Neural progenitor cell (in vitro differentiated cells): ENCODE data around the gene EPHA5. TPM values are rescaled to one million over a fixed set of nuclear protein-coding genes. Genes with fewer than 3 reads are reported as not detected.

Source experiments
- DNase-seq: peaks from one replicate; pipeline ENCODE4 v3.0.0-alpha.2; 2016; ENCODE audit warnings: low spot score
- H2AFZ ChIP-seq: fragments of 200-600 bp; sonication (generic); replicated peaks from 2 replicates; pipeline ENCODE4 v1.6.1; 2016; ENCODE audit warnings: antibody characterized with exemption
- H3F3A ChIP-seq: fragments of 200-600 bp; sonication (generic); 2 replicates; pipeline ENCODE4 v1.6.1; 2016; ENCODE audit warnings: antibody characterized with exemption, low read depth
- H3K27ac ChIP-seq: fragments of 200-600 bp; sonication (generic); 2 replicates; pipeline ENCODE4 v1.5.1; 2016; ENCODE audit warnings: mild to moderate bottlenecking
- H3K27me3 ChIP-seq: fragments of 200-600 bp; sonication (generic); 2 replicates; pipeline ENCODE4 v1.6.1; 2016; ENCODE audit warnings: mild to moderate bottlenecking, moderate library complexity
- H3K36me3 ChIP-seq: fragments of 200-600 bp; sonication (generic); 2 replicates; pipeline ENCODE4 v1.5.1; 2016
- H3K4me1 ChIP-seq: fragments of 200-600 bp; sonication (generic); 2 replicates; pipeline ENCODE4 v1.6.1; 2016; ENCODE audit warnings: mixed run types
- H3K4me2 ChIP-seq: fragments of 200-600 bp; sonication (generic); 2 replicates; pipeline ENCODE4 v1.6.1; 2016
- H3K4me3 ChIP-seq: fragments of 200-600 bp; sonication (generic); 2 replicates; pipeline ENCODE4 v1.5.1; 2016
- H3K79me2 ChIP-seq: fragments of 200-600 bp; sonication (generic); 2 replicates; pipeline ENCODE4 v1.6.1; 2016; ENCODE audit warnings: low read depth
- H3K9ac ChIP-seq: fragments of 200-600 bp; sonication (generic); 2 replicates; pipeline ENCODE4 v1.6.1; 2016
- H3K9me3 ChIP-seq: fragments of 200-600 bp; sonication (generic); 2 replicates; pipeline ENCODE4 v1.5.1; 2016; ENCODE audit warnings: low read depth
- H4K20me1 ChIP-seq: fragments of 200-600 bp; sonication (generic); 2 replicates; pipeline ENCODE4 v1.6.1; 2016; ENCODE audit warnings: low read depth
- H3K27ac Mint-ChIP-seq: 3 replicates; pipeline ENCODE4 v1.8.0; 2021; ENCODE audit warnings: mixed read lengths
- H3K27me3 Mint-ChIP-seq: 2 replicates; pipeline ENCODE4 v1.8.0; 2022; ENCODE audit warnings: low read depth, mild to moderate bottlenecking, inconsistent platforms, moderate library complexity, mixed read lengths; ENCODE audit not compliant: insufficient read depth
- H3K36me3 Mint-ChIP-seq: 3 replicates; pipeline ENCODE4 v1.8.0; 2021; ENCODE audit warnings: mixed read lengths
- H3K4me1 Mint-ChIP-seq: 3 replicates; pipeline ENCODE4 v1.8.0; 2021; ENCODE audit warnings: mixed read lengths
- H3K4me3 Mint-ChIP-seq: 3 replicates; pipeline ENCODE4 v1.8.0; 2021; ENCODE audit warnings: mild to moderate bottlenecking, moderate library complexity, mixed read lengths
- H3K9me3 Mint-ChIP-seq: 3 replicates; pipeline ENCODE4 v1.8.0; 2020; ENCODE audit warnings: mixed read lengths
- EZH2 ChIP-seq: fragments of 200-600 bp; sonication (generic); IDR thresholded peaks from 2 replicates; pipeline ENCODE4 v1.6.1; 2017; ENCODE audit warnings: antibody characterized with exemption, mild to moderate bottlenecking, moderate library complexity
- EZH2phosphoT487 ChIP-seq: fragments of 200-600 bp; sonication (generic); IDR thresholded peaks from 2 replicates; pipeline ENCODE4 v1.6.1; 2017; ENCODE audit warnings: antibody characterized with exemption
- total RNA-seq: library from RNA; depleted of rRNA; stranded (reverse); fragments of >200 nt; gene quantifications from 2 replicates; pipeline ENCODE4 v1.2.3, GENCODE V29; 2015; ENCODE audit warnings: low replicate concordance
- TF ChIP-seq, protein P1 (sequence below): fragments of 200-600 bp; sonication (generic); IDR thresholded peaks from 2 replicates; pipeline ENCODE4 v1.5.1; 2017; ENCODE audit warnings: antibody characterized with exemption, mild to moderate bottlenecking

EPHA5 gene
- total RNA-seq, 1 donor from 2014 or later = not detected

DNA sequence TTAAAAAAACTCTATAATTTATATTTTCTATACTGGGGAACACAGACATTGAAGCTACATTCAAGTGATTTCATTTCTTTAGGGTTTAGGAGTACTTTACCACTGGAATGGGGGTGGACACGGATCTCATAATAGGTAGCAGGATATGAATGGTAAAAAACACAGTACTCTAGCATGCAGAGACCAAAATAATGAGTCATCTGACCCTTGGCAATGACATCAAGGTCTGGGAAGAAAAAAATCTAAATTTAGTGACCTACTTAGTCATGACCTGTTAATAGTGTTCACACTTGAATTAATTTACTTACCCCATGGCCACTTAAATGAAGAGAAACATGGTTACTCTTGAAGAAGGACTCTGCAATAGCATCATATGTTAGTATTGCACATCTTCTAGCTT, 187.9 kb downstream of the EPHA5 start:
- Histone ChIP-seq H3K36me3 (no peaks in the 10 kb centered on the region), H3K4me2 (no peak overlapping the region), H2AFZ (no peak overlapping the region), H3K4me3 (no peak overlapping the region), H4K20me1 (no peaks in the 10 kb centered on the region), H3K27me3 (no peaks in the 10 kb centered on the region), H3K9ac (no peak overlapping the region), H3K27ac (no peak overlapping the region), H3K9me3 (no peaks in the 10 kb centered on the region), H3K79me2 (no peaks in the 10 kb centered on the region), H3K4me1 (no peaks in the 10 kb centered on the region), H3F3A (no peaks in the 10 kb centered on the region)
- Mint-ChIP-seq H3K9me3 (no peaks in the 10 kb centered on the region), H3K4me1 (no peaks in the 10 kb centered on the region), H3K36me3 (no peaks in the 10 kb centered on the region), H3K27me3 (peaks cover 2% of the 10 kb centered on the region), H3K4me3 (no peak overlapping the region), H3K27ac (no peak overlapping the region)
- TF ChIP-seq, protein P1, sequence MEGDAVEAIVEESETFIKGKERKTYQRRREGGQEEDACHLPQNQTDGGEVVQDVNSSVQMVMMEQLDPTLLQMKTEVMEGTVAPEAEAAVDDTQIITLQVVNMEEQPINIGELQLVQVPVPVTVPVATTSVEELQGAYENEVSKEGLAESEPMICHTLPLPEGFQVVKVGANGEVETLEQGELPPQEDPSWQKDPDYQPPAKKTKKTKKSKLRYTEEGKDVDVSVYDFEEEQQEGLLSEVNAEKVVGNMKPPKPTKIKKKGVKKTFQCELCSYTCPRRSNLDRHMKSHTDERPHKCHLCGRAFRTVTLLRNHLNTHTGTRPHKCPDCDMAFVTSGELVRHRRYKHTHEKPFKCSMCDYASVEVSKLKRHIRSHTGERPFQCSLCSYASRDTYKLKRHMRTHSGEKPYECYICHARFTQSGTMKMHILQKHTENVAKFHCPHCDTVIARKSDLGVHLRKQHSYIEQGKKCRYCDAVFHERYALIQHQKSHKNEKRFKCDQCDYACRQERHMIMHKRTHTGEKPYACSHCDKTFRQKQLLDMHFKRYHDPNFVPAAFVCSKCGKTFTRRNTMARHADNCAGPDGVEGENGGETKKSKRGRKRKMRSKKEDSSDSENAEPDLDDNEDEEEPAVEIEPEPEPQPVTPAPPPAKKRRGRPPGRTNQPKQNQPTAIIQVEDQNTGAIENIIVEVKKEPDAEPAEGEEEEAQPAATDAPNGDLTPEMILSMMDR = no peak
- TF ChIP-seq EZH2phosphoT487 (no peak), EZH2 (no peak)
- DNase-seq = no peak

DNA sequence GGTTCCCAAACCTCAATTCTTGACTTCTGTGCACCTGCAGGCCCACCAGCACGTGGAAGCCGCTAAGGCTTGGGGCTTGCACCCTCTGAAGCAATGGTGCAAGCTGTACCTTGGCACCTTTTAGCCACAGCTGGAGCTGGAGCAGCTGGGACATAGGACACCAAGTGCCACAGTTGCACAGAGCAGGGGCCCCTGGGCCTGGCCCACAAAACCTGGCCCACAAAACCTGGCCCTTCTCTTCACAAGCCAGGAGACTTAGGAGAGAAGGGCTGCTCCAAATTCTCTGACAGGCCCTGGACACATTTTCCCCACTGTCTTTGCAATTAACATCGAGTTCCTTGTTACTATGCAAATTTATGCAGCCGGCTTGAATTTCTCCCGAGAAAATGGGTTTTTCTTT, 197.8 kb downstream of the EPHA5 start:
- H3K36me3 ChIP-seq = no peaks in the 10 kb centered on the region
- H3K4me3 ChIP-seq = no peak overlapping the region
- no peak overlapping the region for H2AFZ ChIP-seq
- H3K27me3 ChIP-seq = no peaks in the 10 kb centered on the region
- Mint-ChIP-seq H3K9me3 (no peaks in the 10 kb centered on the region), H3K27ac (no peak overlapping the region), H3K4me1 (no peaks in the 10 kb centered on the region), H3K27me3 (no peaks in the 10 kb centered on the region), H3K4me3 (no peak overlapping the region), H3K36me3 (no peaks in the 10 kb centered on the region)
- no peaks in the 10 kb centered on the region for H3K4me1 ChIP-seq
- no peaks in the 10 kb centered on the region for H3K79me2 ChIP-seq
- H3K9ac ChIP-seq = no peak overlapping the region
- H3K9me3 ChIP-seq = no peaks in the 10 kb centered on the region
- no peak for DNase-seq
- no peak overlapping the region for H3K4me2 ChIP-seq
- no peak overlapping the region for H3K27ac ChIP-seq
- H3F3A ChIP-seq = no peaks in the 10 kb centered on the region
- no peaks in the 10 kb centered on the region for H4K20me1 ChIP-seq
- TF ChIP-seq, protein P1 = no peak
- TF ChIP-seq EZH2phosphoT487 = no peak
- TF ChIP-seq EZH2 = no peak

DNA sequence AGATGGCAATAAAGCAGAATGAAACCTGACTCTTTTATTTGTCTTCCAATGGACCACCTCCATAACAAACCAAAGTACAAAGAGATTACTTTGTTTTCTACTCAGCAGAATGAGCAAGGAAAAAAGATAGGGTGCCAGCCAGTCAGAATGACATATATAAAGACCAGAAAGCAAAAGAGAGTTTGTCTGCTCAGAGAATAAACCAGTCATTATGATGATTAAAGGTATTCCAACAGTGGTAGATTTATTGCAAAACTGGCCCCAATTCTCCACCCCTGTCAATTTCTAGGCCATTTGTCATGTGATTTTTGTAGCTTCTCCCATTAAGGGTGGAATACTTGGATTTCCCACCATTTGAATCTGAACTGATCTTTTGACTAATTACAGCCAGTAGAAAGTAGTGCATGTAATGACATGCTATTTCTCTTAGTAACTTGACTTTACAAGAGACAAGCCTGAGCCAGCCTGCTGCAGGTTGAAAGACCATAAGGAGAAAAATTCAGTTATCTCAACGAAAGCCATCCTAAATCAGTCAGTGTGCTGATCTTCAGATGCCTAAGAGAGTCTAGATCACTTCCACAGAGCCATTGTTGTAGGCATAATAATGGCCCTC, 203.1 kb downstream of the EPHA5 start:
- Histone ChIP-seq H3K4me2 (no peak overlapping the region), H4K20me1 (no peaks in the 10 kb centered on the region), H3K9ac (no peak overlapping the region), H3K27ac (no peak overlapping the region), H3K36me3 (no peaks in the 10 kb centered on the region), H3K27me3 (no peaks in the 10 kb centered on the region), H3F3A (no peaks in the 10 kb centered on the region), H2AFZ (no peak overlapping the region), H3K9me3 (no peaks in the 10 kb centered on the region), H3K4me1 (no peaks in the 10 kb centered on the region), H3K4me3 (no peak overlapping the region), H3K79me2 (no peaks in the 10 kb centered on the region)
- no peak overlapping the region for H3K4me3 Mint-ChIP-seq
- TF ChIP-seq EZH2phosphoT487 (no peak), EZH2 (no peak)
- TF ChIP-seq, protein P1 = no peak
- H3K4me1 Mint-ChIP-seq = no peaks in the 10 kb centered on the region
- no peak overlapping the region for H3K27ac Mint-ChIP-seq
- no peaks in the 10 kb centered on the region for H3K27me3 Mint-ChIP-seq
- no peak for DNase-seq
- H3K9me3 Mint-ChIP-seq = no peaks in the 10 kb centered on the region
- no peaks in the 10 kb centered on the region for H3K36me3 Mint-ChIP-seq
